ENCODE data around the gene MYH1. TPM values are rescaled to one million over a fixed set of nuclear protein-coding genes. Genes with fewer than 3 reads are reported as not detected.

Gene MYH1
- total RNA-seq, 1 donor: not detected

GRCh38 chr17:10447026-10447931, 71.1 kb downstream of the MYH1 start:
- Histone ChIP-seq H3K4me1 (ENCODE audit: insufficient read depth, low read length) (no peaks in the 10 kb centered on the region), H3K4me3 (ENCODE audit: low read length) (no peak overlapping the region), H3K27me3 (ENCODE audit: insufficient read depth, low read length) (no peaks in the 10 kb centered on the region), H3K9me3 (ENCODE audit: low read depth, low read length) (no peaks in the 10 kb centered on the region)

Other genes starting within 250 kb of the MYH1 start
- gene MYH13, start 145.5 kb downstream of the MYH1 start, total RNA-seq: not detected
- gene MYH8, start 96.6 kb downstream of the MYH1 start, total RNA-seq: not detected
- gene MYH4, start 49.0 kb downstream of the MYH1 start, total RNA-seq: not detected
- gene MYH2, start 31.1 kb upstream of the MYH1 start, total RNA-seq: not detected
- 2.3 TPM for gene MYH3, start 138.8 kb upstream of the MYH1 start, total RNA-seq
- 17.1 TPM for gene SCO1, start 179.0 kb upstream of the MYH1 start, total RNA-seq
- gene ADPRM, start 179.1 kb upstream of the MYH1 start, total RNA-seq: 76.7 TPM
- gene TMEM220, start 211.5 kb upstream of the MYH1 start, total RNA-seq: 2.6 TPM

All from mononuclear cell (primary cell).